Activated effector memory CD4-positive, alpha-beta T cell treated with anti-CD3 and anti-CD28 coated beads, Interleukin-2, amount 50 U/mL, for 16 hours (primary cell): ENCODE results near the gene CFAP299.

Source experiments
- DNase-seq: peaks from one replicate; pipeline ENCODE4 v3.0.0-alpha.2; 2020

The CFAP299 gene

GRCh38 chr4:80532674-80533333 lies 197.3 kb downstream of the CFAP299 start:
- DNase-seq, result no peak

- no peak for DNase-seq
These were observed 200.0 kb downstream of the CFAP299 start for GRCh38 chr4:80535551-80535950.

- no peak for DNase-seq
These were observed 202.9 kb downstream of the CFAP299 start for GRCh38 chr4:80538276-80538926.

GRCh38 chr4:80539190-80539589 lies 203.7 kb downstream of the CFAP299 start:
- no peak for DNase-seq

- no peak for DNase-seq
These were observed 204.8 kb downstream of the CFAP299 start for GRCh38 chr4:80540349-80540748.

- DNase-seq, result no peak
These were observed 205.4 kb downstream of the CFAP299 start for GRCh38 chr4:80540785-80541469.

GRCh38 chr4:80542747-80543146 lies 207.2 kb downstream of the CFAP299 start:
- no peak for DNase-seq

- DNase-seq, result no peak
These were observed 224.8 kb downstream of the CFAP299 start for GRCh38 chr4:80560337-80560736.

GRCh38 chr4:80566203-80566872 lies 230.8 kb downstream of the CFAP299 start:
- no peak for DNase-seq

GRCh38 chr4:80568891-80569290 lies 233.4 kb downstream of the CFAP299 start:
- no peak for DNase-seq

- no peak for DNase-seq
These were observed 241.3 kb downstream of the CFAP299 start for GRCh38 chr4:80576796-80577195.

- DNase-seq, result no peak
These were observed 242.5 kb downstream of the CFAP299 start for GRCh38 chr4:80578001-80578400.

- DNase-seq, result no peak
These were observed 250.0 kb downstream of the CFAP299 start for GRCh38 chr4:80585542-80585941.

GRCh38 chr4:80586716-80587115 lies 251.2 kb downstream of the CFAP299 start:
- DNase-seq, result no peak

GRCh38 chr4:80587871-80588385 lies 252.4 kb downstream of the CFAP299 start:
- no peak for DNase-seq

- no peak for DNase-seq
These were observed 257.4 kb downstream of the CFAP299 start for GRCh38 chr4:80592950-80593349.

GRCh38 chr4:80594701-80595100 lies 259.2 kb downstream of the CFAP299 start:
- no peak for DNase-seq

GRCh38 chr4:80608281-80608980 lies 272.9 kb downstream of the CFAP299 start:
- DNase-seq, result no peak

- no peak for DNase-seq
These were observed 274.7 kb downstream of the CFAP299 start for GRCh38 chr4:80610199-80610598.

GRCh38 chr4:80610845-80611677 lies 275.5 kb downstream of the CFAP299 start:
- DNase-seq, result no peak

- no peak for DNase-seq
These were observed 276.1 kb downstream of the CFAP299 start for GRCh38 chr4:80611678-80611979.

- DNase-seq, result no peak
These were observed 277.9 kb downstream of the CFAP299 start for GRCh38 chr4:80613470-80613869.
